ENCODE data around the gene GPLD1.
A peak's percentile ranks its signal among the peaks of the same experiment; 100 is the strongest.
"Not testable (repeated sequence)": the region's sequence is repeated elsewhere in the genome, so short reads cannot be mapped to it uniquely, and the experiment has no call there.

Gene GPLD1

GRCh38 chr6:24451581-24452388, 37.6 kb downstream of the GPLD1 start:
- DNase-seq: no peak

- no peak for DNase-seq
Measured at GRCh38 chr6:24448828-24449525, 40.4 kb downstream of the GPLD1 start.

- DNase-seq: no peak
Measured at GRCh38 chr6:24448396-24448795, 41.0 kb downstream of the GPLD1 start.

- DNase-seq: no peak
Measured at GRCh38 chr6:24446670-24447069, 42.7 kb downstream of the GPLD1 start.

GRCh38 chr6:24445704-24446103, 43.7 kb downstream of the GPLD1 start:
- DNase-seq: no peak

- no peak for DNase-seq
Measured at GRCh38 chr6:24444588-24444987, 44.8 kb downstream of the GPLD1 start.

GRCh38 chr6:24441599-24441904, 47.8 kb downstream of the GPLD1 start:
- no peak for DNase-seq

- DNase-seq: no peak
Measured at GRCh38 chr6:24440897-24441598, 48.3 kb downstream of the GPLD1 start.

- DNase-seq: no peak
Measured at GRCh38 chr6:24439858-24440539, 49.4 kb downstream of the GPLD1 start.

- DNase-seq: no peak
Measured at GRCh38 chr6:24436979-24437378, 52.4 kb downstream of the GPLD1 start.

- no peak for DNase-seq
Measured at GRCh38 chr6:24432611-24433010, 56.8 kb downstream of the GPLD1 start.

- DNase-seq: peak; percentile 29
Measured at GRCh38 chr6:24431045-24431451, 58.3 kb downstream of the GPLD1 start.

GRCh38 chr6:24430086-24430485, 59.3 kb downstream of the GPLD1 start:
- DNase-seq: no peak

GRCh38 chr6:24429146-24429545, 60.2 kb downstream of the GPLD1 start:
- no peak for DNase-seq

- no peak for DNase-seq
Measured at GRCh38 chr6:24428615-24429014, 60.8 kb downstream of the GPLD1 start.

GRCh38 chr6:24426729-24427446, 62.5 kb downstream of the GPLD1 start:
- DNase-seq: no peak

- no peak for DNase-seq
Measured at GRCh38 chr6:24425091-24425490, 64.3 kb downstream of the GPLD1 start.

GRCh38 chr6:24419526-24419925, 69.9 kb downstream of the GPLD1 start:
- no peak for DNase-seq

- DNase-seq: no peak
Measured at GRCh38 chr6:24415753-24416152, 73.6 kb downstream of the GPLD1 start.

GRCh38 chr6:24414531-24414930, 74.8 kb downstream of the GPLD1 start:
- not testable (repeated sequence) for DNase-seq

GRCh38 chr6:24412294-24412693, 77.1 kb downstream of the GPLD1 start:
- no peak for DNase-seq

GRCh38 chr6:24410622-24411021, 78.8 kb downstream of the GPLD1 start:
- DNase-seq: no peak
